ENCODE results near the gene KLHL7.
"Not testable (repeated sequence)": the region's sequence is repeated elsewhere in the genome, so short reads cannot be mapped to it uniquely, and the experiment has no call there.

The KLHL7 gene

DNA sequence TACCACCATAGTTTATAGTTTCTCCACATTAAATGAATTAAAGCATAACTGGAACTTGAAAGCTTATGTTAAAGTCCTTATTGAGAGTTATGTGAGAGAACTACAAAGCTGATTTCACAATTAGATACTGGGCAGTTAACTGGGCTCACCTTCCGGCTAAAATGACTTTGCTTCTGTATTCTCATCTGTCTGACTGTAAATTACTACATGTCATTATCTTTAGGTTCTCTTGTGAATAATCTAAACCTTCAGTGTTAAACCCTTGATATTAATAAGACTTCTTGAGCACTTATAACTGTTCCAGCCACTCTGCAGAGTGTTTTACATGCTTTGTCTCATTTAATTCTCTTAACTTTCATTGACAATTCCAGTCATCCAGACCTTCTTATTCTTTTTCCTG is 3.9 kb downstream of the KLHL7 start:
- DNase-seq, result no peak

DNA sequence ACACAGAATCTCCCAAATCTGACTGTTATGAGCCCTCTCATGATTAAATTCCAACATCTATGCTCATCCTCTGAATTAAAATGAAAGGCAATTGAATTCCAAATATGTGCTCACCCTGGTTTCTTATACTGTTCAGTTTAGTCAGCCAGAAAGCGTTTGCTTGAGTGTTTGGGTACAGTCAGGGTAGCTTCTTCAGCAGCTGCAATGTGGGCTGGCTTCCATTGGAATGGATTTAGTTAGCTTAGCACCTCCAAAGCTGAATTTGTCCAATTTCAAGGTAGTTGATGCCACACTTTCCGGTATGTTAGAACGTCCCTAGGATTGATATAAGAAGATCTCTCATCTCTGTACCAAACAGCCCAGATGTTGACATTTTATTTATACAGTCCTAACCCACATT is 9.3 kb downstream of the KLHL7 start:
- DNase-seq, result no peak

DNA sequence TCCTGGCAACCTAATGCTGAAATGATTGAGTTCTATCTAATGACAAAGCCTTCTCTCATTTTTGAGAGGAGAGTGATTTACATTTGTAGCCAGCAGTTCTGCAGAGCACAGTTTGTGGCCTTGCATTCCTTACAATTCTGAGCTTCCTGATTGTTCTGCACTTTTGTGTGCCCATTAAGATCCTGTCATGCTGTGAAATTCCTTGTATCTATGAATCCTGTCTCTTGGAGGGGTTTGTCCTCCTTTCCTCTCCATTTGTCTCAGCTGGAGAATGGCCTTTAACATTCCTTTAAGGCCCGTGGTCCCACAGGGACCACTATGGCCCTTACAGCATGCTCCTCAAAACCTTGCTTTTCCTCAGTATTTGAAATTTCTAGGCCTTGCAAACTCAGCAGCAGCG is 10.4 kb downstream of the KLHL7 start:
- no peak for DNase-seq

DNA sequence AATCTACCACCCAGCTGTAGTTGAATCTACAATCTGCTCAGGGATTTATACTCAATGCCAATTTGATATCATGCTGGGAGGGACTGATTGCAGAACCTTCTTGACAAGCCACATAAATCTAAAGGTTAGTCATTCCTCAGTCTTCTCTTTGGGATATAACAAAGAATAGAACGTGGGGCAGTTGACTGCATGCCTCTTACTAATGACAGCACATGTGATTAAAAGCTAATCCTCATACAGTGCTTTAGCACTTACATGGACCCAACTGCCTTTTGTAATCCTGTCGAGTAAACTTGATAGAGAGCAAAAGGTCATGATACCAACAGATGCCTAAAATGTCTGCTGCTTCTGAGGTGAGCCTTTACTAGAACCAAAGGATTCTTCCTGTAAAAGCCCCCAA is 12.3 kb downstream of the KLHL7 start:
- no peak for DNase-seq

DNA sequence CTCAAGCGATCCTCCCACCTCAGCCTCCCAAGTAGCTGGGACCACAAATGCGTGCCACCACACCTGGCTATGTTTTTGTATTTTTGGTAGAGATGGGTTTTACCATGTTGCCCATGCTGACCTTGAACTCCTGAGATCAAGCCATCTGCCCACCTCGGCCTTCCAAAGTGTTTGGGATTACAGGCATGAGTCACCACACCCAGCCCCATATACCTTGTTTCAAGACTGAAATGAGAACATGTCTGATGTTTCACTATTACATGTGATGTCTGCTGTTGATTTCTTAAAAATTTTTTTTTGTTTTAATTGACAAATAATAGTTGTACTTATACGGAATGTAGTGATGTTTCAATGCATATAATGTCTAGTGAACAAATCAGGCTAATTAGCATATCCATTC is 14.5 kb downstream of the KLHL7 start:
- peak; percentile 9 for DNase-seq

DNA sequence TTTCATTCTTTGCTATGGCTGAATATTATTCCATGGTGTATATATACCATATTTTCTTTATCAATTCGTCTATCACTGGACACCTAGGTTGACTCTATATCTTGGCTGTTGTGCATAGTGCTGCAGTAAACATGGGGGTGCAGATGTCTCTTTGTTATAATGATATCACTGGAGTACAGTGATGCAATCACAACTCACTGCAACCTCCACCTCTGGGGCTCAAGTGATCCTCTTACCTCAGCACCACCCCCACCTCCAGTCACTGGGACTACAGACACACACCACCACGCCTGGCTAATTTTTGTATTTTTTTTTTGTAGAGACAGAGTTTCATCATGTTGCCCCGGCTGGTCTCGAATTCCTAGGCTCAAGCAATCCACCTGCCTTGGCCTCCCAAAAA is 15.6 kb downstream of the KLHL7 start:
- DNase-seq, result no peak

DNA sequence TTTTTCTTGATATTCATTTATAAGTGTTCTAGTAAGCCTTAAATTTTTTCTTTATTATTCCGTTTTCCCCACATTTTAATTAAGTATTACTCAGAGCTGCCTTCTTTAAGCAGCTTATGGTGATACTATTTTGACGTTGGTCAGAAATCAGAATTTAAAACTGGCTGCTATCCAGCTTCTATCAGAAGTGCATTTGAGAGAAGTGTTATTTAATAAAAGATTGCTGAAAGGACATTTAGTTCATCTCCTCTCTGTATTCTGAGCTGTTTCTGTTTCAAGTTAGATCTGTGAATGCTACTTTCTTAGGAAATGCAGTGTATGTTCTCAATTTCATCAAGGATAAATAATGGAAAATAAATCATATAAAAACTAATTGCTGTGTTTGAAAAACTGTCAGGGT is 17.4 kb downstream of the KLHL7 start:
- DNase-seq, result no peak

DNA sequence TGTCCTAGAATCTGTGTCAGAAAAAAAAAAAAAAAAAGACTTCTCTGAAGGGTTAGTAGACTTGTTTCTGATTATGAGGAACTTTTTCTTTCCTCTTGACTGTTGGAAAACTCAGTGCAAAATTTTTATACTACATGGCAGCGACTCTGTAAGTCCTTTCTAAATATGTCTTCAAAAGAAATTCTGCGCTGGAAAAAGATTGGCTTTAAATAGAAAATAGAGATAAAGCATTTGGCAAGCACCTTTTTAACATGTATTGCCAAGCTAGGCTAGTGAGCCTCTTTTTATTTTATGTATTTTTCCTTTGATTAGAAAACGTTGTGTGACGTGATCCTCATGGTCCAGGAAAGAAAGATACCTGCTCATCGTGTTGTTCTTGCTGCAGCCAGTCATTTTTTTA is 17.9 kb downstream of the KLHL7 start:
- DNase-seq, result no peak

DNA sequence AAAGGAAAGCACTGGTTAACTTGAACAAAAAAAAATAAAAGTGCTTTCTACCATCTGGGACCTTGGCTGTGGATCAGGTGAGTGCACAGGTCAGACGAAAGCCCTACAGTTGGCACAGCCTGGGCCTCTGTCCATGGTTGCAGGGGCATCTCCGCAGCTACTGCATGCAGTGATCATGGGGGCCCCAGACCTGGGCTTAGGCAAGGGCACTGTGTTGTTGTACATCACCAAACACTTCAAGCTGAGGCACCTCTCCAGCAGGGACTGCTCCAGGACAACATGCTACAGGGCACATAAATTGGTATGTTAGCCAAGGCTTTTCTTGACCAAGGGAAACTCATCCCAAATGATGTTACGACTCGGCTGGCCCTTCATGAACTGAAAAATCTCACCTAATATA is 23.5 kb downstream of the KLHL7 start:
- no peak for DNase-seq

DNA sequence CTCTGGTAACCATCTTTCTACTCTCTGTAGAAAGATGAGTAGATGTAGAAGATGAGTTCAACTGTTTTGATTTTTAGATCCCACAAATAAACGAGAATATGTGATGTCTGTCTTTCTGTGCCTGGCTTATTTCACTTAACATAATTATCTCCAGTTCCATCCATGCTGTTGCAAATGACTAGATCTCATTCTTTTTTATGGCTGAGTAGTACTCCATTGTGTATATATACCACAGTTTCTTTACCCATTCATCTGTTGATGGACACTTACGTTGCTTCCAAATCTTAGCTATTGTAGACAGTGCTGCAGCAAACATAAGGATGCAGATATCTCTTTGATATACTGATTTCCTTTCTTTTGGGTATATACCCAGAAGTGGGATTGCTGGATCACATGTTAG is 26.2 kb downstream of the KLHL7 start:
- not testable (repeated sequence) for DNase-seq

DNA sequence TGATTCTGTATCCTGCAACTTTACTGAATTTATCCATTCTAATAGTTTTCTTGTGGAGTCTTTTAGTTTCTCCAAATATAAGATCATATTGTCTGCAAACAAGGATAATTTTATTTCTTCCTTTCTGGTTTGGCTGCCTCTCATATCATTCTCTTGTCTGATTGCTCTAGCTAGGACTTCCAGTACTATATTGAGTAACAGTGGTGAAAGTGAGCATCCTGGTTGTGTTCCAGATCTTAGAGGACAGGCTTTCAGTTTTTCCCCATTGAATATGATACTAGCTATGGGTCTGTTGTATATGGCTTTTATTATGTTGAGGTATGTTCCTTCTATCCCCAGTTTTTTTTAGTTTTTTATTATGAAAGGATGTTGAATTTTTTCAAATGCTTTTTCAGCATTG is 28.2 kb downstream of the KLHL7 start:
- no peak for DNase-seq

DNA sequence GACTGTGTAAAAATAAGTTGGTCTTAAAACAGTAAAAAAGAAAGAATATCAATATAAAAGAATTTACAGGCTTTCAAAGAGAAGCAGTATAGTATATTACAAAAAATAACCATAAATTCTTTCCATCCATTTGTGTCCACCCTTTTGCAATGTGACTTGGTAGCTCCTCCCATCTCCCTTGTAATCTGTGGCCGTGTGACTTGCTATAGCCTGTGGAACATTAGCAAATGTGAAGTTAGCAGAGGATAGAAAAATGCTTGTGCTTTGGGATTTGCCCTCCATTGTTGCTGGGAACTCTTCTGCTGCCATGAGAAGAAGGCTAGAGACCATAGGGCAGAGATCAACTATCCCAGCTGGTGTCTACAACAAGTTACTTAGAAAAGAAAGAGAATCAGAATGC is 30.2 kb downstream of the KLHL7 start:
- DNase-seq, result no peak

DNA sequence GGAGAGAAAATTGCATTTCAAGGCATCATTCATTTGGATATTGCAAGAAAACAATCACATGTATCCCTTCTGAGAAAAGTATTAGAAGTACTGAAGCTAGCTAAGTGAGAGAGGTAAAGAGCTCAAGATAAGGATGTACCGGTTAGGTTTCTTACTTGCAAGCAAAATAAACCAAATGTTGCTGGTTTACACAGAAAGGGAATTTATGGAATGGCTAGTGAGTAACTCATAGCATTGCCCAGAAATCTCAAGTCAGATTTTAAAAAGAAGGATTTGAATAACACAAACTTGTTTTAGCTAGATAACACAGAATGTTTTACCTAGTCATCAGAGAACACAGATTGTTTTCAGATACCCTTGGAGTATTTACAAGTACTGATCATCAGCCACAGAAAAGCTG is 30.6 kb downstream of the KLHL7 start:
- no peak for DNase-seq

DNA sequence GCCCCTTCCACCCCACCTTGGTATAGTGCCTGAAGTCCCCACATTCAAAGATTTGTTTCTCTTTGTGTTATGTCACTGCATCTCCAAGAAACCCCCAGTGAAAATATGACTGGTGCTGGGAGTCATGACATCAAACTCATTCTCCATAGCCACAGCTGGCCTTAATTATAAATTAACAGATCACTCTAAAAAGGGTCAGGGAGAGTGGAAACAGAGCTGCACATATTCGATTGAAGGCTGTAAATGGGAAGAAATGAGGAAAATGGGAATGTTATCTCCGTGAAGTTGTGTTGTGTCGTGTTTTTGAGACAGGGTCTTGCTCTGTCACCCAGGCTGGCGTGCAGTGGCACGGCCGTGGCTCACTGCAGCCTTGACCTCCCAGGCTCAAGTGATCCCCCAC is 52.1 kb downstream of the KLHL7 start:
- no peak for DNase-seq

DNA sequence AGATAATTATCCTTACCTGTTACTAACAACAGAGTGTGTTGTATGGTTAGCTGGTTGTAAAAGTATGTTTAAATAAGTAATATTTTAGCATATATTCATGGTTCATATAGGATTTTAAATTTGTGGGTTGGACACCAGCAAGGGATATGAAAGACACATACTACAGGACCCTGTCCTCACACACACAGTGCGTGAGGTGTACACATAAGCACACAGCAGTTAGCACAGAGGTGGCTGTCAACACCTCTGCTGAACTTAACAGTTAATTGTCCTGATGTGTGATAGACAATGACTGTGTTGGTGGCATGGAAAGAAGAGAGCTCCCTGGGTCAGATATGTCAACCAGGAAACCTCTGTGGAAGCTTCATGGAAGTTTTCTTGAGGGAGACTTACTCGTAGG is 53.0 kb downstream of the KLHL7 start:
- DNase-seq, result no peak

DNA sequence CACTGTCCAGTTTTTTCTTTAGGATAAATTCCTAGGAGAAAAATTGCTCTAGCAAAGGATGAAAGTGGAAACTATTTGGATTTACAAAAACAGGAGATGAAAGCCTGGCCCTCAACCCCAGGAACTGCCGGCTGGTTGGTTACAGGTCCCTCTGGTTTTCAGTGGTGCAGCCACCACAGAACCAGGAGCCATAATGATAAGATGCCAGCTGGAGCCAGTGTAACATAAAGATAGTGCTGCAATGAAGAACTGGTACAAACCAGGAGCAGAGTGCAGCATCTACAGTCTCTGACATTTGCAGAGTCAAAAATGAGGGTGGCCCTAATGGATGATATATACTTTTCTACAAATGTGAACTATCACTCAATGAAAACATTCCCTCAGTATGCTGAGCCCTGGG is 55.9 kb downstream of the KLHL7 start:
- DNase-seq, result no peak

DNA sequence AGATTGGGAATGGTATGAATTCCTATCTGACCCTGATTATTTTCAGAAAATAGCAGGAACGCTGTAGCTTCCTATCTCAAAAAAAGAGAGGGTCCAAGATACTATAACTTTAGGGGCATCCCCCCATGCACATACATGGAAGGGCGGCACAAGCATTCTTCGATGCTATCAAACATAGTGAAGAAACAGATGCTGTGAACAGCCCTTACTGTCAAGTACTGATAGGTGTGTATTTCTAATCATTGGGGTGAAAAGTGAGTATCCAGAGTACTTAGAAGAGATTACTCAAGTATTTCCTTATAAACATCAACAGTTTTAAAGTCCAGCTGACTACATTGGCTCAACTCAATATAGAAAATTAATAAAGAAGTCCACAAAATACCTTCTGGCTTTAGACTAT is 59.3 kb downstream of the KLHL7 start:
- no peak for DNase-seq

DNA sequence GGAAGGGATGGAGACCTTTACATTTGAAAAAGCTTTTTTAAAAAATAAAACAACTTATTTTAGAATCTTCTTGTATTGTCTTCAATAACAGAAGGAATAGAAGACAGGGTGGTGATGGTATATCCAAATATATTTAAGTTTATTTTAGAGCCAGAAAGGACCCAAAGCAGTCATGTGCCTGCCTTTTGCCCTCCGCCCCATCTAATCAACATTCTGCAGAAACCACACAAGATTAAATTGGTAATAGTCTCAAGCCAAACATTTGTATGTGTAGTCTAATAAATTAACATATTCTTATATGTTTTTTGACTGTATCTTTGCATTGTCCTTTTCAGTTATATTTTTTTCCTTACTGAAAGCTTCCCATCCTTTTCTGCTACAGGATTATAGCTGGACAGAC is 59.7 kb downstream of the KLHL7 start:
- DNase-seq, result no peak

DNA sequence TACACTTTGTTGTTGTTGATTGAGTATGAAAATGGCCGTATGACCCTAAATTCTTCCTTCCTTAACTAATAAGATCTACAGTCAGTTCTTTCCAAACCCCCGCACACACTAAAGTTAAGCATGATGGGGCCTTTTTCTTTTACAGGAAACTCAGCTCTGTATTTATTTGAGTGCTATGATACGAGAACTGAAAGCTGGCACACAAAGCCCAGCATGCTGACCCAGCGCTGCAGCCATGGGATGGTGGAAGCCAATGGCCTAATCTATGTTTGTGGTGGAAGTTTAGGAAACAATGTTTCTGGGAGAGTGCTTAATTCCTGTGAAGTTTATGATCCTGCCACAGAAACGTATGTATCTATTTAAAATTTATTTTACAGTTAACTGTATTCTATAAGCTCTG is 62.1 kb downstream of the KLHL7 start:
- no peak for DNase-seq

DNA sequence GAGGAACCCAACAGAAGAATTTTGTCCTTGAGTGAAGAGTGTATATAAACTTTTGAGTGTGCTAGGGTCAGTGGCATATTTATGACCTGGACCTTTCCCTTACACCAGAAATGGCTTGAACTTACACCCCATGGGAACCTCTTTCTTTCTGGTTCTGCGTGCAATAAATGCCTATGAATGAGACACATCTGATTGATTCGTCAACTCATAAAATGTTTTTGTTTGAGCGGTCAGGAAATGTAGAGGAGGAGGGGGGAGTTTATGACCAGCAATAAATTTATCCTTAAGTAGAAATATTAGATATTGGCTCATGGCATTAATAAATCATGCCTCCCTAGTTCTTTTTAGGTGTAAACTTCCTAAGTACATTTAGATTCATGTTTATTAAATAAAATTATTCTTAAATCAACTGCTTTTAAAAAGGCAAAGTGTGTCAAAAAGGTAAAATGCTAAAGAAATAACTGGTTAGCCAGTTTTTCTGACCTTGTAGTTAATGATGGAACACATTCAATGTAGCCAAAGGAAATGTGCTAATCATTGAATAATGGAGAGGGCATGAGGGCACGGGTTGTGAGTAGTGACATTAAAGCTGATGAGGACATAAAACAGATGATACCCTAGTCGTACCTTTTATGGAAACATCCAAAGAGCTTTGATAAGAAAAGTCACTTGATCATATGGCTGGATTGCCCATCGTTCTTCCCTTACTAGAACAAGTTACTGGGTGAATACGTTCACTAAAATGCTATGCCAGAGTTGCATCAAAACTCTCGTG is 62.7 kb downstream of the KLHL7 start:
- no peak for DNase-seq

DNA sequence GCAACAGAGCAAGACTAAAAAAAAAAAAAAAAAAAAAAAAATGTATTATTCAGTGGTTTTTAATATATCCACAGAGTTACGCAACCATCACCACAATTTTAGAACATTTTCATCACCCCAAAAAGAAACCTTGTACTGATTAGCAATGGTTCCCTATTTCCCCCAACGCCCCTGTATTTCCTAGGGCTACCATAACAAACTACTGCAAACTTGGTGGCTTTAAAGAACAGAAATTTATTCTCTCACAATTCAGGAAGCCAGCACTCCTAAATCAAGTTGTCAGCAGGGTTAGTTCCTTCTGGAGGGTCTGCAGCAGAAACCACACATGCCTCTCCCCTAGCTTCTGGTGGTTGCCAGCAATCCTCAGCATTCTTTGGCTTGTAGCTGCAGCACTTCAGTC is 70.4 kb downstream of the KLHL7 start:
- DNase-seq, result no peak

DNA sequence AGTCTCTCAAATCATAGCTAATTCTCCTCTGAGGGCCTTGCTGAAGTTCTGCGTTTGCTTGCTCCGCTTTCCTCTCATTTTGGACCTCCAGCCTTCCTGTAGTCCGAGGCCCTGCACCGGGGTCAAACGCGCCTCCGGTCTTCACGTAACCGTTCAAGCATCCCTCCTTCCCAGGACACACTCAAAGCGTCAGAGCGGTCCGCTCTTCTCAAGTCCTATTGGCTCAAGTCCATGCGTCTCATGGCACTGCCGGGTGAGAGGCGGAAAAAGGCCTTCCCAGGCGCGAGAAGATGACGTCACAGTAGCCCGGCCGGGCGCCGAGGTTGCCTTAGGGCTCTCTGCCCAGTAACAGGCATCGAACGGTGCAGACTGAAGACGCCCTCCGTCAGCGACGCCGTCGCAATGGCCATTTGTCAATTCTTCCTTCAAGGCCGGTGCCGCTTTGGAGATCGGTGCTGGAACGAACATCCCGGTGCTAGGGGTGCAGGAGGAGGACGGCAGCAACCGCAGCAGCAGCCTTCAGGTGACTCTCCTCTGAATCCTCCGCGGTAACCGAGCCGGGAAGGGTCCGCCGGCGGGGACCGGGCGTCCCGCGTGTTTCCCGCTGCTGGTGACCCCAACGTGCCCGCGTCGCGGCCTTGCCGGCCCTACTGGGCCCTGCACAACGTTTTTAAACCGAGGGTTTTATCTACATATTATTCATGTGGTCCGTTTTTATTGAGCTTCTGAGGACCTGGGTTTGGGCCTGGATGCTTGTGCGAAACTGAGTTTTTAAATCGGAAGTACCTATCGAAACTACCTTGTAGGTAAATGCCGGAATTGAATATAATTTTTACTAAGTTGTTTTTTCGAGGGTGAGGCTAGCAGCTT is 76.3 kb downstream of the KLHL7 start, which contains the start of gene NUP42:
Gene NUP42 (plus strand): TSS at position 365 of the 870 bp plus-strand sequence. CDS start 38 bp downstream, at position 403.
- peak; percentile 97 for DNase-seq

DNA sequence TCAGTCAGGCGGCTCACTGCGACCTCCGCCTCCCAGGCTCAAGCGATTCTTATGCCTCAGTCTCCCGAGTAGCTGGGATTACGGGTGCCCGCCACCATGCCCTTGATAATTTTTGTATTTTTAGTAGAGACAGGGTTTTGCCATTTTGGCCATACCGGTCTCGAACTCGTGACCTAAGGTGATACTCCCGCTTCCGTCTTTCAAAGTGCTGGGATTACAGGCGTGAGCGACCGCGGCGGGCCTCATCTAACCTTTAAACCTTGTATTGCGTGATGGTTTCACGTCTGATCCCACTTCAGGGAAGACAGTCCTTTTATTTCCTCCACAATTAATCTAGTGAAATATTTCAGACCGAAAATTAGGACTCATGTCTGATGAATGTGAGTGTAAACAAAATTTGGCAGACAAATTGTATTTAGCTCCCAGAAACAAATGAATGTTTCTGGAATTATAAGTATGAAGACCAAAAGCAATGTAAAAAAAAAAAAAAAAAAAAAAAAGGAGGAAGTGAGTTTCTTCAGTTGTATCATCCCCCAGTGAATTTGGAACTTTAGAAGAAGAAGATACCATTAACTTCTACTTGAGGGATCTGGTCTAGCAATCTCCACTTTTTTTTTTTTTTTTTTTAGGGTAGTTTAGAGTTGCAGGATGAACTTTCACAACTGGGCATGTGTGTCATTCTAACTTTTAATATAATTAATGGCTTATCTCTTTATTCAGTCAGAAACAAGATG is 77.9 kb downstream of the KLHL7 start:
- no peak for DNase-seq

DNA sequence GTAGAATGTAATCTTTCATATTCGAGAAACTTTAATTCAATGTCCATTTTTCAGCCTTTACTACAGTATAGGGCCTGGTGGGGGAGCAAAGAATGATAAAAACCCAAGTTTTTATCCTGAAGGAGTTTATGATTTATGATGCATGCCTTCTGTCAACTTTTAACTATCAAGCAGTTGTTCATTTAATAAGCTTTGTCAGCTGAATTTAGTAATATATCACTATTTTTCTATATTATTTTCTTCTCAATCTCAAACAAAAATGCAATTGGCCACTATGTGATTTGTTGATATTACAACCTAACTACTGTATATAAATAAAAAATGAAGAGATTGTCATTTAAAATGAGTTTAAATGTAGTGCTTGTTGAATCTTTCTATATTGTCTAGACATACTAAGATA is 78.7 kb downstream of the KLHL7 start:
- DNase-seq, result no peak
